HT-29 (cell line): ENCODE measurements around the gene TET2. TPM values are rescaled to one million over a fixed set of nuclear protein-coding genes. Genes with fewer than 3 reads are reported as not detected.

Experiments
- DNase-seq: peaks from one replicate; pipeline ENCODE4 v3.0.0-alpha.2; 2015; ENCODE audit warnings: low spot score
- total RNA-seq: library from RNA; depleted of rRNA; stranded (reverse); fragments of >200 nt; shearing (Covaris generic); gene quantifications from 2 replicates; pipeline ENCODE4 v1.2.3, GENCODE V29; 2014

The TET2 gene
- total RNA-seq, 1 experiment from 2014 or later: 5.2 TPM

DNA sequence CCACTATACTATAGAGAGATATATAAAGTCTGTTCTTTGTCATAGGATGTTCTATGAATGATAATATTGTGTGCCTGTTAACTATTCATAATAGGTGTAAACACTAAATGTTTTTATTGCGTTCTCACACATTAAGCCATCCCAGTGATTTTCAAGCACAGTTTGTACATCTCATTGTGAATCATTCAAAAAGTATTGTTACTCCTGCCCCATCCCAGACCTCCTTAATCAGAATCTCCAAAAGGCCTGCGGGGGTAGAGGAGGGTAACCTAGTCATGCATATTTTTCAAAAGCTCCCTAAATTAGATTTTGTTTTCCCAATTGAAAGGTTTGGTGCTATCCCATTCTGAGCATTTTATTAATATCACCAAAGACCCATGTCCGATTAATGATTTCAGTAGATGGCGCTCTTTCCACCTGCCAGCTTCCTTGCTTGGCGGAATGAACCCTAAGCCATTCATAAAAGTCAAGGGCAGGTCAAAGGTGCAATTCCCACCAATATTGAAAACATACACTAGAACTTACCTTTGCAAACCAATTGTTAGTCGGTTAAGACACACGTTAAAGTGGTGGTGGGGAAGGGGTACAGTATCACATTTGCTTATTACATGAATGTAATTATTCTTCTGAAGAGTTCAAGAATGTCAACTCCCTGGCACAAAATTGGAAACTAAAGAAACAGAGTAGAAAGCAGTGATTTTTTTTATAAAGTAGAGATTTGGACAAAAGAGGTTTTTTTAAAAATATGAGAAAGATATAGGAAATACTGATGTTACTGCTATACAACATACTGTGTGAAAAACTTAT lies 5.8 kb upstream of the TET2 start:
- peak; percentile 62 for DNase-seq

DNA sequence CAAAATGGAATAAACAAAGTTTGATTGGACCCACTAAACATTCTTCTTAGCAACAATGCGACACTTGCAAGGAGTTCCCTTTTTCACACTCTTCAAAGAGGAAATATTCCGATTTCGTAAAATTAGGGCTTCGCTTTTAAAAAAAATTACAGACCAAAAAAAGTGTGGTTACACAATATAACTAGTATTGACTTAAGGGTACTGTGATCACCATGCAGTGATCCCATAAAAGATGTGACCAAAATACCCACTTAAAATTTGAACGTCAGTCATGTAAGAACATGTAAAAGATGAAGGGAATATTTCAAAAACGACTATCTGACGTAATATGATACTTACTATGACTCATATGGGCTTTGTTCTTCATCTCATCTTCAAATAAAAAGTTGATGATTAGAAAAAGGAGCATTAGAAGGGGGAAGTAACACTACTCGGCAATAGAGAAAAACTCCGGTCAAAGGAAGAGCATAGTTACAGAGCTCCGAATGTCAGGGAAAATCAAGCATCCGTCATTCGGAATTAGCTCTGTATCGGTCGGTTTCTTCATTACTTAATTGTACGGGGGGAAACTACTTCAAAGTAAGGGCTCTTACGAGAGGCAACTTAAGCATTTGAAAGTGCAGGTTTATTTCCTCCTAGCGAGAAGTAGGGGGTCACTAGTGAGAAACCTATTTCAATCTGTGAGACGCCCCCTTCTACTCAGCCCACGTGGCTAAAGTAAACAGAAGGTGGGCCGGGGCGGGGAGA lies 1.3 kb upstream of the TET2 start:
- peak; percentile 16 for DNase-seq

DNA sequence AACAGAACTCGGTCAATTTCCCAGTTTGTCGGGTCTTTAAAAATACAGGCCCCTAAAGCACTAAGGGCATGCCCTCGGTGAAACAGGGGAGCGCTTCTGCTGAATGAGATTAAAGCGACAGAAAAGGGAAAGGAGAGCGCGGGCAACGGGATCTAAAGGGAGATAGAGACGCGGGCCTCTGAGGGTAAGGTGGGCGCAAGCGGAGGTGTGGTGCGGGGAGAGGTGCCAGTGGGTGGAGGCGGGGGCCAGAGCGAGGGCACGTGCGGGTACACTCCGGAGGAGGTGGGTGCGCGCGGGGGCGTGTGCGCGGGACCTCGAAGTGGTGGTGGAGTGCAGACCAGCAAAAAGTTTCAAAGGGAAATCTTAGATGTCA lies 787 bp upstream of the TET2 start:
- DNase-seq: peak; percentile 10

DNA sequence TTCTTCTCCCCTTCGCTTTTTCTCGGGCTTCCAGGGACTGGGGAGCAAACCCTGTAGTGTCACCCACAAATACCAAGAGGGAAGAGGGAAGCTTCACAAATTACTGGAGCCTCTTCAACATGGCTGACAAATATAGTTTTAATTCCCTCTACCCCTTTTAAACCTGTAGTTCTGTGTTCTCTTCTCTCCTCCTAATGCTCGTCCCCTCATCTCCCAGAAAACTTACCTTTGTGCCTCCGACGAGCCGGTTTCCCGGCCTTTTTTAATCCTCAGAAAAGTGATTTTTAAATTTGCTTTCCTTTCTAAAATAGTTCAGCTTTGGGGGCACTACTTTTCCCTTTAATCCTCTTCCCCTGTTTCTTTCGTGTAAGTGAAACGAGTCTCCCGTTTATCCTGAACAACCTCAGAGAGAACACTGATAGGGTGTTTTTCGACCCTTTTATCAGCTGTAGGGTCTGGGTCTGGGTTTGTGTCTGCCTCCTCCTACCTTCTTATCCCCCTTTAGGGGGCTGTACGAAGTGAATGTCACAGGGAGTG lies 408 bp downstream of the TET2 start:
- peak; percentile 37 for DNase-seq

DNA sequence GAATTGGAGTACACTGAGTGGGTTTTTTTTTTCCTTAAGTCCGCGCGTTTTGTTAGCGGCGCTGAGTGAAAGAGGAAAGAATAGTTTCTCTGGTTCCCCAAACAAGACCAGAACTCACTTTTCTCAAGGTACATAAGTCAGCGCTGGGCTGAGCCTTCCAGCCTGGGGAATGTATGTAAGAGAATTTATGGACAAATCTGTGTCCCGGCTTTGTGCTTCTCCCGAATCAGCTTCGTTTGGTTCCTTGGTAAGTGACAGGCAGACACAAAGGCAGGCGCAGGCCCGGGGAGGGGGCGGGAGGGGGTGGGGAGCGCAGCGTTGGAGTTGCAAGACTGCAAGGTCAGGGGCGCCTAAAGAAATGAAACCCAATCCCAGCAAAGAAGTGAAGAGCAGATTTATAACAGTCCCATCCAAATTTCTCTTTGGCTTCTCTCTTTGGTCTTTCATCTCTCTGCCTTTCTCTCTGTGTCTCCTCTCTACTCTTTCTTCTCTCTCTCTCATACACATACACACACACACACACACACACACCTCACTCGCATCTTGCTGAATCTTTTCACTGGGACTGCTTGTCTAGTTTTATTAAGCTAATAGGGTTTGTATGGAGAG lies 981 bp downstream of the TET2 start:
- peak; percentile 55 for DNase-seq

DNA sequence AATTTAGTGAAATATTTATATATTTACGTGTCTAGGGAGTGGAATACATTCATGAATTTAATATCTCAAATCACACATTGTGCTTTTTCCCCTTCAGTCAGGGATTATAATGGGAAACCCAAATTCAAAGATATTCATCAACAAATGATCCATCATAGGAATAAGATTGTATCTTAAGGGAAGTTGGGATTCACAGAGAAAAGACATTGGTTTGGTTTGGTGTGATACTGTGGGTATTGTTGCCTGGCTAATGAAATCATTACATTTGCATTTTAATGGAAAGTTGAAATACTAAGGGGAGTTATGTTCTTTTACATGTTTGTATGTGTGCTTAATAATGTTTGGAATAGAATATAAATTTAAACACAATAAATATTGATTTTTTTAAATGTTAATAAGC lies 1.7 kb downstream of the TET2 start:
- no peak for DNase-seq

DNA sequence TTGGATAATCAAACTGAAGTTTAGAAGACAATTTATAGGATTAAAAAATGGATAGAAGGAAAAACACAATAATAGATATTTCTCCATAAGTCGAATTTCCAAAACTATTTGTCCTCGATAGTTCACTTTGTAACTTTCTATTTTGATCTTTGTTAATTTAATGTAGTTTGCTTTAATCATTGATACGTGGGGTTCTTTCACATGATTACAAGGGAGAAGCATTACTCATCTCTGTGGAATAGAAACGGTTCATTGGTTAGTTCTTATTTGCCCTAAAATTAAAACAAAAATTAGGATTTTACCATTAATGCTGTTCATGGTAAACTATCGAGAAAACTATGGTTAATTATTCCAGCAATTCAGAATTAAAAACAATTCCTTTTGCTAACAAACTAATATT lies 2.1 kb downstream of the TET2 start:
- DNase-seq: no peak

DNA sequence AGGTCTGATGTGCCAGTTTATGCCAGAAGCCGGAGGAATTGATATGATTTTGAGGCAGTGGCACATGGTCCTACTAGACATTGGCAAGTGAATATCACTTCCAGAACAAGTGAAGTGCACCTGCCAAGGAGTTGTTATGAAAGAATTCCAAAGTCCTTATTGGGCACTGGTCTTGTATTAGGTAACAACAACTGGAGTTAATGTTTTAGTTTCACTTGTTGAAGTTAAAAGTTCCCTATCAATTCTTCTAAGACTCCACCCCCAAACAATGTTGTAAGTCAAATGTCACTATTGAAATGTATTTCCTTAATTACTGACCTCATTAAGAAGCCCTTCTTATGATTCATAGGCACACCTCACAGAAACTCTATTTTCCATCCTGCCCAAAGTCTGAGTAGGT lies 3.1 kb downstream of the TET2 start:
- no peak for DNase-seq

DNA sequence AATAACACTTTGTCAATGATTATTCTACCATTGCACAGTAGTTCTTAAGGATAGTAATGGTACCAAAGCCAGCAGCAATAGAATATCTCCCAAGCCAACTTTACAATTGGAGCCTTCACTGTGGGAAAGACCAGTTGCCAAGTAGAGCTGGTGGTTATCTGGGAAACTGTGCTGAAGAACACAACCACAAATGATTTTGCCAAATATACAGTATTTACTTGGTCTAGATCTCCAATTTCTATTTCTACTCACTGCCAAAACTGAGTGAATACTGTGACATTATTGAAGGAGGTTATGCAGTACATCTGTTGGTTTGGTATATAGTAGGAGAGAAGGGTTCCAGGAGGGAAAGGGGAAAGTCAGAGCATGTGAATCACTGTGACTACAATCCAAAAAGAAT lies 3.8 kb downstream of the TET2 start:
- no peak for DNase-seq

DNA sequence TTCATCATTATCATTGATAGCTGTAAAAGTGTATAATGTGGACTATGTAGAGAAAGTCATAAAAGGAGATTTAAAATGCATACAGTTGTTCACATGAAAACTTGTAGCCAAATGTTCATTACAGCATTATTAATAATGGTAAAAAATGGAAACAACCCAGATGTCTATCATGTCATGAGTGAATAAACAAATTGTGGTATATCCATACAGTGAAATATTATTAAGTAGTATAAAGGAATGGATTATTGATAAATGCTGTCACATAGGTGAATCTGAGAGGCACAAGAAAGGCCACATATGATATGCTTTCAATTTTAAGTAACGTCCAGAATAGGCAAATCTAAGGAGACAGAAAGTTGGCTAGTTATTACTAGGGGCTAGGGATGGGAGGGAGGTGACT lies 7.1 kb downstream of the TET2 start:
- DNase-seq: no peak

DNA sequence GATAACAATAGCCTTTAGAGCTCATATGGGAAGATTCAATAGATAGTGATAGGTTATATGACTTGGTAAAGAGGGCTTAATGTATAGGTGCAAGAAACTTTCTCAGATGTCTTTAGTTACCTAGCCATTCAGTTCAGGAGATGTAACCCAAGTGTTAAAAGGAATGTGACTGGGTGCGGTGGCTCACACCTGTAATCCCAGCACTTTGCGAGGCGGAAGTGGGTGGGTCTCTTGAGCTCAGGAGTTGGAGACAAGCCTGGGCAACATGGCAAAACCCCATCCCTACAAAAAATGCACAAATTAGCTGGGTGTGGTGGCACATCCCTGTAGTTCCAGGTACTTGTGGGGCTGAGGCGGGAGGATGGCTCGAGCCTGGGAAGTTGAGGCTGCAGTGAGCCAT lies 7.9 kb downstream of the TET2 start:
- no peak for DNase-seq

DNA sequence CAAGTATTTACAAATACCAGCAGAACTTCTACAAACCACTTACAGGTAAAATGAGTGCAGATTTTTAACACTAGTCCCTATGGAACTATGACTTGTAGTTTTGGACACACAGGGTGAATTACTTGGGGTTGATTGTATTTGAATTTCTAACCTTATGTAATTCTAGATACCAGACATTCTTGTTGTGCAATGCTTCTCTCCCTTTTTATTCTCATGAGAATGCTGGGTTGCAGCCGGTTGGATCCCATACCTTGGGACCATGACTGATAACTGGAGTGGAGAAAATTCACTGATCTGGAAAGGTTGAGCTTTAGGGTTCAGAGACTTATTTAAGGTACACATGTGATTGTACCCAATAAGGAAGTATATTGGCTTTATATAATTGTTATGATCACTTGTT lies 8.8 kb downstream of the TET2 start:
- no peak for DNase-seq

DNA sequence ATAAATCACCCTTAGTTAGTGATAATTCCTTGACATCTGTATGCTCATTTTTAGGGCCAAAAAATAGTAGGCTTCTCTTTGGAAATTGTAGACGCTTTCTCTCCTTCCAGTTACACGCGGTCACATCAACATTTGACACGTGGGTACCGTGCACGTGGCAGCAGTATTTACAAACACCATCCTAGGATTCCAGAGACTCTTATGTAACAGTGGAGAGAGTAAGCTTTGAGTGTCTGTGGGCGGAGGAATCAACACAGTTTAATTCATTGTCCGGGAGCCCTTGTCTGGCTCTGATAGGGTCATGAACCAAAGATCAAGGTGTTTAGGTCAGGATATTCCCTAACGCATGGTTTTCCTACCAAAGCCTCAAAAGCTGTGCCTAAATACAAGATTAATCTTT lies 12.2 kb downstream of the TET2 start:
- DNase-seq: no peak

DNA sequence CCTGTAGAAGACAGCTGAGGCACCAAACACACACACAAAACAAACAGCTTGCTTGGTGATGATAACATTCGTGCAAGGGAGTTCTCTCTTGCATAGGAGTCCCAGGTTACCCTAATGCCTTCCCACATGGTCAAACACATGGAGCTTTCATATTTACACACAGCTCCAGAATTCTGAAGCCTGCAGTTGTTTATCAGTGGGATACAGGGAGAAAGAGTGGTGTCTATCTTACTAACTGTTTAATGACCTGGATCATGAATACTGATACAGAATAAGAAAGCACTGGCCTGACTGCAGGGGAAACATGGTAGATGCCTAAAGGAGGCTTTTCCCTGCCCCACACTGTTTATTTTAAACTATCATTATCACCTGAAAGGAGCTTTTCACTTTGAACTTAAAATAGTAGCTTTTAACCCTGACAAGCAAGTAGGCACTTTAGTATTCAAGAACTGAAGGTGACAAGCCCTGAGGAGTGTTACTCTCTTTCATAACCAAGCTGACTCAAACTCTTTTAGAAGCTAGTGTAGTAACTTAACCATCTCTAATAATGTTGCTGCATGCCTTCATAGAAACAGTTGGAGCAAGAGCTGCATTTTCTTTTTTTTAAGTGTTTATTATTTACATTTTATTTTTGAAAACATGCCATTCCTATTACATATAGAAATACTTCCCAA lies 15.6 kb downstream of the TET2 start:
- DNase-seq: no peak

DNA sequence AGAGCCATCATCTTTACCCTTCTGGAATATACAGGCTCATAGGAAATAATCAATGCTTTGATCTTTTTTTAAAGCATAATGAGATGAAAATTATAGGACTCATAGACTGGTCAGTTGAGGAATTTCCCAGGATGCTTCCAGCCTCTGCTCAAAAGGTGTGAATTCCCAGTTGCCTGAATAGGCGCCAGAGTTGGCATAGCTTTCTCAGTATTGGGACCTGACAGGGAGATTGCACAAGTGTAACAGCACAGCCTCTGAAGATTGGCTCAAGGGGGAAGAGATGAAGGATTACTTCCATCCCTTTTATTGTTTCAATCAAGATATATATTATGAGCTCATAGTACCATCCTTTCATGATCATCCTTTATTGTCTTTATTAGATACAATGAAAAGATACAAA lies 17.9 kb downstream of the TET2 start:
- DNase-seq: no peak

DNA sequence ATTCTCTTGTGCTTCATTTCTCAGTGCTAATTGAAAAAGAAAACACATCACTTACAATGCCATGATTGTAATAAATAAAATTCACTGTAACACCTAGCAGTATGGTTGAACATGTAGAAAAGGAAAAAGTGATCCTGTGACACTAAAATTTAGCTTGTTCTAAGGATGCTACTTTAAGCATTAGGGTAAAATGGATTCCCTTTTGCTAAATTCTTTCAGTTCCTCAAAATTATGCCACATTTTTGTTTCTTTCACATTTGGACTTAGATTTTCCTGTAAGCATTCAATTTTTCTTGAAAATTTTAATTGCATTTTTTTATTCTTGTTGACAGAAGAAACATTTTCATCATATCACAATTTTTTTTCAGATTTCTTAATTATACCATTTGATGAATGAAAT lies 19.4 kb downstream of the TET2 start:
- DNase-seq: no peak

DNA sequence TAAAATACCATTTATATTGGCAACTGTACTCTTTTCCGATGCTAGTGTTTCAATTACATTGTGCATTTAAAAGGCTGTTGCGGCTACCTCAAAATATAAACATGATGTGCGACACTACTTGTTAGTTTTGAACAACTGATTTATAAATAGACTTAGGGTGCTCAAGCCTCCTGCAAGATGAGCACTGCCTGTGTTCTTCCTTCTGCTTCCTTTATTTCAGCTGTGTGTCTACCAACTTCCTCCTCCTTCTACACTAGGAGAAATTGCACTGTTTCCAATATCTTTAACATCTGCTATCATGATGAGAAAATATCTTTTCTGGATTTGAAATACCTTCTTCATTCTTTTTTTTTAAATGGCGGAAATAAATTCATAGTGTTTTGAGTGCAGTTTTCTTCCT lies 24.0 kb downstream of the TET2 start:
- no peak for DNase-seq

DNA sequence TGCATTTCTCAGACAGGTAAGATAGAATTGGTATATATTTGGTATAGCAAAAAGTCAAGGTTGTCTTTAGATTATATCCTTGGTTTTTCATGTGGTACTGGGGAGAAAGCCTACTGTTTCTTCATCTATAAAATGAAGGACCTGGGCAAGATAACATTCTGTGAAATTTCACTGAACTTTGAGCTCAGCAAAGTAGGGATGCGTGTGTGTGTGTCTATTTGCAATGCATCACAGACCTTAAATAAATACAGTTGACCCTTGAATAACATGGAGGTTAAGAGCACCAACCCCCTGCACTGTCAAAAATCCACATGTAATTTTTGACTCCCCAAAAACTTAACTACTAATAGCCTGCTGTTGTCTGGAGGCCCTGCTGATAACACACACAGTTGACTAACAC lies 25.2 kb downstream of the TET2 start:
- no peak for DNase-seq

DNA sequence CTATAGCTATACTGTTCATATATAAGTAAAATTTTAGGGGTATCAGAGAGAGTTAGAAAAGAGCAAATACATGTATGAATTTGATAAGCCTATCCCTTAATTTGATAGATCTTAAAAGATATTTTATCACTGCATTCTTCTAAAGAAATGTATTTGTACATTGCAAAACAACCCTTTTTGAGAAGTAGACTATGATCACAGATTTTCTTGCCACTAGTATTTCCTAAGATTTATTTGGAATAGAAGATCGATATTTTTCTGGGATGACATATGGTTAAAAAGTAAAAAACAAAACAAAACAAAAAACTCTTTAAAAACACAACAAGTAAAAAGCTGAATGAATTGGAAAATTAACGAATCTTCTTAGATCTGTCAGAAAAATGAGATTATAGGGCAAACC lies 27.4 kb downstream of the TET2 start:
- no peak for DNase-seq

DNA sequence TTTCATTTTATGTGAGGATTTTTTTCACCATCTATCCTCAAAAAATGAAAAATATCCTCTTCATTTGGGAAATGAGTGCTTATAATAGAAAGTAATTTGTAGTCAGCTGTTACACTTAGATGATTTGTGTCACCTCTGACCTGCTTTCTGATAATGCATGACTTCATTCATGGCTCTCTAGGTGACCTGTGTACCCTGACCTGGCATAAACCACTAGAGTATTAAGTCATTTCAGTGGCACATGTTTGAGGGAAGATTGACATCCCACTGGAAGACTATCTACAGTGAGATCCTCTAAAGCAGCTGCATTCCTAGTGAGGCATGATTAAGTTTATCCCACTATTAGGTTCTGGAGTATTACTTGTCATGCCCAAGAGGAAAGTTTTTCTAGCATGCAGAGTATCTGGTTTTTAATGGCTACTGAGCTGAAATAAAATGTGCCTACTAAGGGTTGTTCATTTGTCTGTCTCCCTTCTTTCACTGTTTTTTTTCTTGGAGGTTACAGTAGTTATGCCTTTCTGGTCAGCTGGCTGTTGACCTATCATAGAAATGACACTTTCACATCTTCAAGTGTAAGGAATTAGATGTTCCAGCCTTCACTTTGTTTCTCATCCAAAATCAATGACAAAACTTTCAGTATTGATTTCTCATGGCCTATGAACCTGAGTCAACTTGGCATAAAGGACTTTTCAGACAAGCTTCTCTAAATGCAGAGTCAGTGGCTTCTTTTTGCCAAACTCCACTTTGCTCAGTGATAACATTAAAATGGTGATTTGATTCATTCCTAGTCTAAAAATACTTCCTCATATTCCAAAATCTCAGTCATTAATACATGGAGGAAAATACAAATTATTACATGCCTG lies 33.1 kb downstream of the TET2 start:
- DNase-seq: peak; percentile 15

DNA sequence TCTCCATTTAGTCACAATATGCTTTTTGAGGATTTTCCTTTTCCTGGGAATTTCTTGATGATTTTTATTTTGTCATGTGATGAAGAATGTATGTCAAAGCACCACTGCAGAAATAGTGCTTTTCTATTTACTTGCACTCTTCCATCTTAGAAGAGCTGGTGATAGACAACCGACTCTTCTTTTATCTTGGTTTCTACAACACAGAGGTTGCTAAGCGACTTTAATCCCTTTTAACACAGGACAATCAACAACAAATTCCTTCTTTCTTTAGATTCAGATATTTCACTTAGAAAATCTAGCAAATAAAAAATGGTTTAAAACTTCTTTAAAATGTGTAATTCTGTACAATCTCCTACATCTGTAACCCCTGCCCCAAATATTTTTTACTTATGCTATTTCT lies 34.6 kb downstream of the TET2 start:
- DNase-seq: no peak
